GM19043 (cell line): ENCODE measurements around the gene CHST8.

ENCODE experiments used
- ATAC-seq: cut with Tn5 transposase; IDR thresholded peaks from one replicate; pipeline ENCODE4 v1.9.1; 2021; ENCODE audit warnings: low read depth; ENCODE audit not compliant: unreplicated experiment

The CHST8 gene

GRCh38 chr19:33756177-33756576, 134.4 kb downstream of the CHST8 start:
- ATAC-seq, result no peak

DNA sequence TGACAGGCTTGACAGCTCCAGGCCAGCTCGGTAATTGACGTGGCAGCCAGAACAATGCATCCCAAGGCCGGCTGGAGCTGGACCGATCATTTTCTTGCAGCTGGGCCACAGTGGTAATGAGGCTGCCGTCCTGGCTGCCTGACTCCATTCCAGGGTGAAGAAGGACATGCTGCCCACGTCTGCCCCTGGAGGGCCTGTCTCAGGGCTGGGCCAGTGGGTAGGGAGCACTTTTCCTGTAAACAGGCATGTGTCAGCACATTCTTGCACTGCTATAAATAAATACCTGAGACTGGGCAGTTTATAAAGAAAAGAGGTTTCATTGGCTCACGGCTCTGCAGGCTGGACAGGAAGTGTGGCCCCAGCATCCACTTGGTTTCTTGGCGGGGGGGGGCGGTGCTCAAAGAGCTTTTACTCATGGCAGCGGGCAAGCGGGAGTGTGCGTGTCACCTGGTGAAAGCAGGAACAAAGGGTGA, 136.8 kb downstream of the CHST8 start:
- no peak for ATAC-seq

DNA sequence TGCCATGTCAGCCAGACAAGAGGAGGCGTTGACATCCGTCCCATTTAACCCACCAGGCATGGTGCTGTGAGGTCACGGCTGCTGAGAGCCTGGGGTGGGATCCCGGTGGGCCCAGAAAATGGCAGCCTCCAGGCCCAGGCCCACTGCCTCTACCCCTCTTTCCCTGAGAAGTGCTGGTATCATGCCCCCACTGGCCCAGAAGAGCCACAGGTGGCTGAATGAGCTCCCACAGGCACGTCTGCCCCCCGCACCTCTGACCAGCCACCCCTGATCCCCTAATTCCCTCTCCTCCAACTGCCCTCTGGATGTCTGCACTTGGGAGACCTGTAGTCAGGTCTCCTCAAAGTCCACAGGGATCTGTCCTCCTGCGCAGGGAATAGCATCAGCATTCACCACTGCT, 137.6 kb downstream of the CHST8 start:
- no peak for ATAC-seq

- ATAC-seq, result no peak
Observed at GRCh38 chr19:33763633-33764371, 142.0 kb downstream of the CHST8 start.

GRCh38 chr19:33766623-33767022, 144.9 kb downstream of the CHST8 start:
- ATAC-seq, result no peak

- ATAC-seq, result no peak
Observed at GRCh38 chr19:33767898-33768413, 146.2 kb downstream of the CHST8 start.

GRCh38 chr19:33769208-33769607, 147.5 kb downstream of the CHST8 start:
- no peak for ATAC-seq

DNA sequence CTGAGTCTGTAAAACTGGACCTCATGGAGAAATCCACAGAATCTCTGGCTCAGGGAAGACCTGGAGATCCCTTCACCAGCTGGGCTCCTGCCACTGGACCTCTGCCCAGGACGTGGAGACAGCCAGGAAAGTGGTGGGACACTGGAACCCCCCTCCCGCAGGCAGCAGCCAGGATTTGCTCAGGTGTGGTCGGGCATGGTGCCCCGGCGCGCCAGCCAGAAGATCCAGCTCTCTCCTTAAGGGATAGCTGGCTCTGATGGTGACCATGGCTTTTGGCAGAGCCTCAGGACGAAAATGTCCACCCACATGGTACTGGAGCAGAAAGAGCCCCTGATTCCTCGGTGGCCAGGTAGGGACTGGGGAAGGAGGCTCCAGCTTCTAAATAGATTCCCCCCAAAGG, 148.4 kb downstream of the CHST8 start:
- ATAC-seq, result no peak

DNA sequence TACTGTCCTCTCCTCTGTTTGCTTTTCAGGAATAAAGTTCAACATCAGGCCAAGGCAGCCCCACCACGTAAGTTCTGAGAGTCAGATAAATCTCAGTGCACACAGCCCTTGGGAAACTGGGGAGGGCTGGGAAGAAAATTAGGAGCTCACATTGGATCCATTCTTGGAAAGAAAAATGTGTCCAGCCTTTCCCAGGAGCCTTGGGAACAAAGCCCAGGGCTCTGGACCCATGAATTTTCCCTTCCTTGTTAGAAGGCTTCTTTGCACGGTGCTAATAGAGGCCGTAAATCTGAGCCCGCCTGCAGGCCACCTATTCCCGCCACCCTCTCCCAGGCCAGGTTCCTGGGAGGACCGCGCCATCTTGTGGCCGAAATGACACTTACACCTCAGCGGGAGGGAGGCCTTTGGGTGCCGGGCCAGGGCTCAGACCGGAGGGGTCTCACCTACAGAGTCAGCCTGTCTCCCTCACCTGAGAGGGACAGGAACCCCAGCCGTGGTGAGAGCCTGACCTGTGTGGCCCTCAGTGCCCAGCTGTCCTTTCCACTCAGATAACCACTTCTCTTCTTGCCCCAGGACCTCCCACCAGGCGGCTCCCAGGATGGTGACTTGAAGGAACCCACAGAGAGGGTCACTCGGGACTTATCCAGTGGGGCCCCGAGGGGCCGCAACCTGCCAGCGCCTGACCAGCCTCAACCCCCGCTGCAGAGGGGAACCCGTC, 149.8 kb downstream of the CHST8 start:
- ATAC-seq, result no peak

GRCh38 chr19:33772102-33772857, 150.5 kb downstream of the CHST8 start:
- no peak for ATAC-seq

DNA sequence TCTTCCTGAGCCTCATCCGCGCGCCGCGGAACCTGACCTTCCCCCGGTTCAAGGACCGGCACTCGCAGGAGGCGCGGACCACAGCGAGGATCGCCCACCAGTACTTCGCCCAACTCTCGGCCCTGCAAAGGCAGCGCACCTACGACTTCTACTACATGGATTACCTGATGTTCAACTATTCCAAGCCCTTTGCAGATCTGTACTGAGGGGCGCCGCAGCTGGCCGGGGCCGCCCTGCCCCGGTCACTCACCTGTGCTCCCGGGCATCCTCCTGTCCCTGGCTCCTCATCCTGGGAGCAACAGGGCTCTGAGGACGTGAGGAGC, 151.1 kb downstream of the CHST8 start:
- no peak for ATAC-seq

DNA sequence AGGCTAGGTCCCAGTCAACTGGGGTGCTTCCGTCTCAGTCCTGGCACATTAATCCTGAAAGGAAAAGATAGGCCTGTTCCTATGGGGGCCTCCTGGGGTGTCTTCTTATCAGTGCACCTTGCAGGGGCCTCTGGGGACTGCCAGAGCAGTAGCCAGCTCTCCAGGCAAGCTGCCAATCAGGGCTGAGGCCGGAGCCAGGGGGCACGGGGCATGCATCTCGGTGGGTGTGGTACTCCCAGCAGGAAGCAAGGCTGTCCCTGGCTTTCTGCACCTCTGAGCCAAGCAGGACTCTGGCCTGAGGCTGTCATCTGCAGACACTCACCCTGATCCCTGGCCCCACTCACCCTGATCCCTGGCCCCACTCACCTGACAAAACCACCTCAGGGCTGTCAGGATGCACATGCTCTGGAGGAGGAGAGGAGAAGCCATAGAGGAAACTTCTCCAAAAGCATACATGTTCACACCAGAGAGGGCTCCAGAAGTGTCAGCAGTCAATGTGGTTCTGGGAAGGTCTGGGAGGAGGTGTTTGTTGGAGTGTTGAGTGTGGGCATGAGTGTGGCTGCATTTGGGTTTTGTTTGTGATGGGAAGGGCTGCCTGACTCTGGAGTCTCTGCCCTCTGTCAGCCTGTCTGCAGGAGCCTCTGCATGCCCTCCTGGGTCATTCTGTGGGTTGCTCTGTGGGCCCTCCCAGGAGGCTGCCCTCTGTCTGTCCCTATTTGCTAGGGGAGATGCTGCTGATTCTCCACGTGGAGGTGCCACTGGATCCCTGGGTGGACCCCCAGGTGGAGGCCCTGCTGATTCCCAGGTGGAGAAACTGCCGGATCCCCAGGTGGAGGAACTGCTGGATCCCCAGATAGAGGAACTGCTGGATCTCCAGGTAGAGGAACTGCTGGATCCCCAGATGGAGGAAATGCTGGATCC, 152.2 kb downstream of the CHST8 start:
- no peak for ATAC-seq

DNA sequence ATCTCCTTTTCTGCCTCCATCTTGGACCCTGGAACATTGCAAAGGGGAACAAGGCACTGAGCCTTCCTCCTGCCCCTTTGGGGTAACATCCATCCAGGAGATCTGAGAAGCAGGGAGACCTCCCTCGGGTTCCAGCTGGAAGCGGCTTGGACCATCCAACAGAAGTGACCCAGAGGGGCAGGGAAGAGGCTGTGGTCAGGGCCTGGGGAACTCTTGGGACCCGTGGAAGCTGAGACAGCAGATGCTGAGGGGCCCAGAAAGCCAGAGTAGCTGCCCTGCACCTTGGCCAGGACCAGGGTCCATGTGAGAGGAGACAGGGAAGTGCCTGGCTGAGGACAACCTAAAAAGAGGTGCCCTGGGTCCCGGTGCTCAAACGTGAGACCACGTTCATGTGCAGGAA, 153.0 kb downstream of the CHST8 start:
- ATAC-seq, result no peak

DNA sequence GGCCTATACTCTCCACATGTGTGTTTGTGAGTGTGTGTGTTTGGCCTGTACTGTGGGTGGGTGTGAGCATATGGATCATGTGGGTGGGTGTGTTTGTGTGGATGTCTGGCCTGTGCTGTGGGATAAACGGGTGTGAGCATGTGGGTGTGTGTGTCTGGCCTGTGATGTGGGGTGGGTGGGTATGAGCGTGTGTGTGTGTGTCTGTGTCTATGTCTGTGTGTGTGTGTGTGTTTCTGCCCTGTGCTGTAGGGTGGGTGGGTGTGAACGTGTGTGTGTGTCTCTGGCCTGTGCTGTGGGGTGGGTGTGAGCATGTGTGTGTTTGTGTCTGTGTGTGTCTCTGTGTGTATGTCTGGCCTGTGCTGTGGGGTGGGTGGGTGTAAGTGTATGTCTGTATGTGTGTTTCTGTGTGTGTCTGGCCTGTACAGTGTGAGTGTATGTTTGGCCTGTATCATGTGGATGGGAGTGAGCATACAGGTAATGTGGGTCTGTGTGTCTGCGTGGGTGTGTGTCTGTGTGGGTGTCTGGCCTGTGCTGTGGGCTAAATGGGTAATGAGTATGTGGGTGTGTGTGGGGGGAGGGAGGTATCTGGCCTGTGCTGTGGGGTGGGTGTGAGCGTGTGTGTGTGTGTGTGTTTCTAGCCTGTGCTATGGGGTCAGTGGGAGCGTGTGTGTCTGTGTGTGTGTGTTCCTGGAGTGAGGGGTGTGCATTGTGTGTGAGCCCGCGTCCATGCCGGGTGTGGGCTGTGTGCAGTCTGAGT, 154.2 kb downstream of the CHST8 start:
- no peak for ATAC-seq

- ATAC-seq, result no peak
Observed at GRCh38 chr19:33777351-33777750, 155.6 kb downstream of the CHST8 start.

DNA sequence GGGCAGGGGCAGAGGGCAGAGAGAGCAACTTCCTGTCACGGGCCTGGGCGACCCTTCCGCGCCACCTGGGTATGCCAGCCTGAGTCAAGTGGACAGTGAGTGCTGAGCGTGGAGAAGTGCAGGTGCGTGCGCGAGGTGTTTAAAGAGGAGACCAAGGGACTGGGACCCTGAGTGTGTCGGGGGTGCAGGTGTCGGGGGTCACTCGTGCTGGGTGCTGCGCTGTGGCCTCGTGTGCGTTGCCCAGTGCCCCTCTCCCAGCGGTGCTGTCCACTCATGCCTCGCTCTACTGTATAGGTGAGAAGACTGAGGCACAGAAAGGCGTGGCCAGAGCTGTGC, 156.0 kb downstream of the CHST8 start:
- no peak for ATAC-seq

DNA sequence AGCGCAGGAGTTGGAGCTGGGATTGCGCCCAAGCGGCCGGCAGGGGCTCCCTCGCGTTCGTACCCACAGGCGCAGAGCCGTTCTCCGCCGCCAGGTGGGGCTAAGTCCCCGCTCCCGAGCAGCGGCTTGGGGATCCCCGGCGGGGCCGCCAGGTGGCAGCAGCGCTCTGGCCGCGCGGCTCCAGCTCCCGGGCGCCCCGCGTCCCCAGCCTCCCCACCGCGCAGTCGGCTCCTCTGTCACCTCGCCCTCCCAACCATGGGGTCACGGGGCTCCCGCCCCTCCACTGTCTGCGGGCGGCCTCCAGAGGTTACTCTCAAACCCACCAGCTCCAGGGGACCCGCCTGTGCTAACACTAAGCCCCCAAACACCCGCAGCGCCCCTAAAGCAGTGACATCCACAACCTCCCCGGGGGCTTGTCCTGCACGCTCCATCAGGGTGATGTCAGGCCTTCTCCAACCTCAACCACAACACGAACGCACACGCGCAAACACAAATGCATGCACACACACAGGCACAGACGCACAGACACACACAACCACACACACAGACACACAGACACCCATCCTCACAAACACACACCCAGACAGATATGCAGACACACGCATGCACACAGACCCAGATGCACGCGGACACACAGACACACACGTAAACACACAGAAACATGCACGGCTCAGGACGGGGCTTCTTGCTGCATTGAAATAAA, 156.5 kb downstream of the CHST8 start:
- ATAC-seq, result peak; percentile 64

GRCh38 chr19:33779849-33780248, 158.1 kb downstream of the CHST8 start:
- no peak for ATAC-seq

GRCh38 chr19:33780251-33780650, 158.5 kb downstream of the CHST8 start:
- ATAC-seq, result no peak
